Transverse colon (tissue), 4 donors: ENCODE results near the gene CLDN4.

ENCODE experiments used
- POLR2AphosphoS5 ChIP-seq, 3 donors: sonication (generic); formaldehyde crosslinking; IDR thresholded peaks; one replicate each; pipeline ENCODE4 v1.6.1; 2016; ENCODE audit warnings: antibody characterized with exemption in 3 of 3
- TF ChIP-seq, protein P1 (sequence below), 5 experiments: fragments of 200-600 bp in 3 of 5; fragments of 450-650 bp in 2 of 5; sonication (generic) in 3 of 5; IDR thresholded peaks; 1 replicate in 2 of 5; 2 replicates in 3 of 5; pipeline ENCODE4 v1.5.1; 2016 to 2017; ENCODE audit warnings: antibody characterized with exemption in 5 of 5, inconsistent platforms in 3 of 5, mild to moderate bottlenecking in 2 of 5, moderate library complexity in 1 of 5

DNA sequence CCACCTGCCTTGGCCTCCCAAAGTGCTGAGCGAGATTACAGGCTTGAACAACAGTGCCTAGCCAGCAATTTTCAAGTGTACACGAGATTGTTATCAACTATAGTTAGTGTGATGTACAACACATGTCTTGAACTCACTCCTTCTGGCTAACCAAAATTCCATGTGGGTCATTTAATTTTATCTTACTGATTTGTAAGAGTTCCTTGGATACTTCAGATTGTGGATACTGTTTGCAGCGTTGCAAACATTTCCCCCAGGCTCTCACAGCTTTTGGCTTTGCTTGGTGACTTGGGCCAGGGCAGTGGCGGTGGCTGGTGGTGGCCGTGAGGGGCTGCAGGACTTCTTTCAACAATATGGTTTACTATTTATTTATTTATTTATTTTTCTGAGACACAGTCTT lies 21.7 kb downstream of the CLDN4 start:
- TF ChIP-seq POLR2AphosphoS5 (IDR thresholded peaks at IDR 0.05), result no peak
- TF ChIP-seq, protein P1, sequence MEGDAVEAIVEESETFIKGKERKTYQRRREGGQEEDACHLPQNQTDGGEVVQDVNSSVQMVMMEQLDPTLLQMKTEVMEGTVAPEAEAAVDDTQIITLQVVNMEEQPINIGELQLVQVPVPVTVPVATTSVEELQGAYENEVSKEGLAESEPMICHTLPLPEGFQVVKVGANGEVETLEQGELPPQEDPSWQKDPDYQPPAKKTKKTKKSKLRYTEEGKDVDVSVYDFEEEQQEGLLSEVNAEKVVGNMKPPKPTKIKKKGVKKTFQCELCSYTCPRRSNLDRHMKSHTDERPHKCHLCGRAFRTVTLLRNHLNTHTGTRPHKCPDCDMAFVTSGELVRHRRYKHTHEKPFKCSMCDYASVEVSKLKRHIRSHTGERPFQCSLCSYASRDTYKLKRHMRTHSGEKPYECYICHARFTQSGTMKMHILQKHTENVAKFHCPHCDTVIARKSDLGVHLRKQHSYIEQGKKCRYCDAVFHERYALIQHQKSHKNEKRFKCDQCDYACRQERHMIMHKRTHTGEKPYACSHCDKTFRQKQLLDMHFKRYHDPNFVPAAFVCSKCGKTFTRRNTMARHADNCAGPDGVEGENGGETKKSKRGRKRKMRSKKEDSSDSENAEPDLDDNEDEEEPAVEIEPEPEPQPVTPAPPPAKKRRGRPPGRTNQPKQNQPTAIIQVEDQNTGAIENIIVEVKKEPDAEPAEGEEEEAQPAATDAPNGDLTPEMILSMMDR (IDR thresholded peaks at IDR 0.05), result no peak
